H1 (cell line): ENCODE data around the gene RAPGEF6. TPM values are rescaled to one million over a fixed set of nuclear protein-coding genes. Genes with fewer than 3 reads are reported as not detected.
"Not testable (repeated sequence)": the region's sequence is repeated elsewhere in the genome, so short reads cannot be mapped to it uniquely, and the experiment has no call there.

Experiments
- CTCF ChIA-PET: fragments of 300-600 bp; sonication (Branson Sonifier 250); formaldehyde crosslinking; loops from one replicate; lab custom pipeline; 2021; ENCODE audit not compliant: partially characterized antibody; lab: Charles Lee
- POLR2A ChIA-PET: fragments of 300-600 bp; sonication (Branson Sonifier 250); formaldehyde crosslinking; loops from one replicate; lab custom pipeline; 2021; ENCODE audit warnings: inconsistent platforms; ENCODE audit not compliant: partially characterized antibody; lab: Charles Lee
- DNase-seq, 2 experiments: peaks; one replicate each; pipeline versions ENCODE4 v3.0.0 to v3.0.0-alpha.2; 2010 to 2022; ENCODE audit warnings: low spot score in 2 of 2, low read depth in 1 of 2, mixed read lengths in 1 of 2
- FAIRE-seq: peaks from 2 replicates; lab custom pipeline; 2011; peaks lifted over from hg19 to GRCh38; lab: Jason Lieb, UNC
- H2AFZ ChIP-seq: 2 replicates; pipeline ENCODE4 v1.8.1; 2012; ENCODE audit warnings: low read length, inconsistent platforms
- H2AK5ac ChIP-seq: 2 replicates; pipeline ENCODE4 v1.6.1; 2013; ENCODE audit warnings: low read depth, low read length
- H2BK120ac ChIP-seq: replicated peaks from 2 replicates; pipeline ENCODE3; 2013; ENCODE audit warnings: low read depth, low read length, inconsistent platforms
- H2BK12ac ChIP-seq: 2 replicates; pipeline ENCODE4 v1.6.1; 2013; ENCODE audit warnings: low read depth, low read length
- H2BK15ac ChIP-seq: 2 replicates; pipeline ENCODE4 v1.6.1; 2013; ENCODE audit warnings: low read length
- H2BK20ac ChIP-seq: 2 replicates; pipeline ENCODE4 v1.6.1; 2013; ENCODE audit warnings: low read length
- H2BK5ac ChIP-seq: 2 replicates; pipeline ENCODE4 v1.6.1; 2013; ENCODE audit warnings: low read depth, low read length
- H3K14ac ChIP-seq: 2 replicates; pipeline ENCODE4 v1.6.1; 2013; ENCODE audit warnings: inconsistent platforms; ENCODE audit not compliant: insufficient read length
- H3K18ac ChIP-seq: 2 replicates; pipeline ENCODE4 v1.6.1; 2013; ENCODE audit warnings: low read length; ENCODE audit errors: extremely low read depth
- H3K23ac ChIP-seq: 2 replicates; pipeline ENCODE4 v1.6.1; 2013; ENCODE audit warnings: inconsistent platforms; ENCODE audit not compliant: insufficient read length
- H3K23me2 ChIP-seq: 2 replicates; pipeline ENCODE4 v1.6.1; 2013; ENCODE audit warnings: low read depth, low read length
- H3K27ac ChIP-seq: 2 replicates; pipeline ENCODE4 v1.6.1; 2011; ENCODE audit warnings: low read depth, low read length, inconsistent platforms
- H3K27me3 ChIP-seq, 4 experiments: replicated peaks in 1 of 4; 1 replicate in 1 of 4; 2 replicates in 3 of 4; pipeline versions ENCODE4 v1.6.1 to v1.8.1; 2011 to 2013; ENCODE audit warnings: low read length in 3 of 4, mild to moderate bottlenecking in 3 of 4, inconsistent platforms in 2 of 4, mixed read lengths in 2 of 4, moderate library complexity in 1 of 4; ENCODE audit not compliant: control insufficient read depth in 3 of 4, insufficient read depth in 3 of 4; ENCODE audit errors: extremely low read depth in 1 of 4
- H3K36me3 ChIP-seq, 4 experiments: 2 replicates each; pipeline versions ENCODE4 v1.6.1 to v1.8.1; 2011 to 2013; ENCODE audit warnings: mild to moderate bottlenecking in 4 of 4, low read length in 3 of 4, moderate library complexity in 2 of 4, control low read depth in 1 of 4, inconsistent platforms in 1 of 4; ENCODE audit not compliant: insufficient read depth in 4 of 4, control insufficient read depth in 2 of 4
- H3K4ac ChIP-seq: replicated peaks from 2 replicates; pipeline ENCODE3; 2013; ENCODE audit warnings: low read length, low read depth, mixed read lengths, inconsistent platforms; ENCODE audit not compliant: insufficient read length
- H3K4me1 ChIP-seq, 4 experiments: replicated peaks in 1 of 4; 1 replicate in 1 of 4; 2 replicates in 3 of 4; pipeline versions ENCODE4 v1.6.1 to v1.8.1; 2011 to 2013; ENCODE audit warnings: low read length in 3 of 4, inconsistent platforms in 2 of 4, mixed read lengths in 1 of 4; ENCODE audit not compliant: insufficient read depth in 4 of 4, control insufficient read depth in 3 of 4
- H3K4me2 ChIP-seq, 2 experiments: 2 replicates each; pipeline versions ENCODE4 v1.6.1 to v1.8.1; 2011 to 2013; ENCODE audit warnings: low read depth in 2 of 2, low read length in 2 of 2, control low read depth in 1 of 2, inconsistent platforms in 1 of 2, mild to moderate bottlenecking in 1 of 2; ENCODE audit not compliant: insufficient read depth in 1 of 2
- H3K4me3 ChIP-seq, 4 experiments: fragments of 200-600, 300-600 bp in 1 of 4; sonication (generic), shearing (Covaris generic), sonication (Bioruptor Twin) in 1 of 4; 2 replicates each; pipeline versions ENCODE4 v1.5.1 to v1.8.1; 2011 to 2016; ENCODE audit warnings: low read length in 4 of 4, low read depth in 3 of 4, control low read depth in 2 of 4, inconsistent platforms in 2 of 4, mild to moderate bottlenecking in 2 of 4, mixed read lengths in 1 of 4, moderate library complexity in 1 of 4; ENCODE audit not compliant: insufficient read depth in 2 of 4; ENCODE audit errors: extremely low read depth in 1 of 4
- H3K56ac ChIP-seq: replicated peaks from 2 replicates; pipeline ENCODE3; 2013; ENCODE audit warnings: low read depth, mild to moderate bottlenecking, mixed read lengths, low read length, inconsistent platforms; ENCODE audit not compliant: insufficient read length
- H3K79me1 ChIP-seq: 2 replicates; pipeline ENCODE4 v1.6.1; 2013; ENCODE audit warnings: low read depth, low read length, control low read depth
- H3K79me2 ChIP-seq, 2 experiments: 2 replicates each; pipeline versions ENCODE4 v1.6.1 to v1.8.1; 2012 to 2013; ENCODE audit warnings: low read length in 2 of 2, mild to moderate bottlenecking in 2 of 2, inconsistent platforms in 1 of 2; ENCODE audit not compliant: insufficient read depth in 2 of 2, control insufficient read depth in 1 of 2
- H3K9ac ChIP-seq, 4 experiments: replicated peaks in 1 of 4; 1 replicate in 1 of 4; 2 replicates in 3 of 4; pipeline versions ENCODE4 v1.6.1 to v1.8.1; 2011 to 2013; ENCODE audit warnings: low read depth in 3 of 4, low read length in 3 of 4, control low read depth in 2 of 4, mild to moderate bottlenecking in 2 of 4, moderate library complexity in 2 of 4, inconsistent platforms in 1 of 4; ENCODE audit errors: extremely low read depth in 1 of 4
- H3K9me3 ChIP-seq, 2 experiments: 2 replicates each; pipeline versions ENCODE4 v1.6.1 to v1.8.1; 2012 to 2013; ENCODE audit warnings: mild to moderate bottlenecking in 2 of 2, moderate library complexity in 2 of 2, control low read depth in 1 of 2, inconsistent platforms in 1 of 2, low read depth in 1 of 2, low read length in 1 of 2, mixed read lengths in 1 of 2; ENCODE audit not compliant: insufficient read depth in 2 of 2
- H4K20me1 ChIP-seq, 2 experiments: replicated peaks in 1 of 2; 2 replicates each; pipeline versions ENCODE3 to v1.8.1; 2011 to 2013; ENCODE audit warnings: inconsistent platforms in 2 of 2, low read length in 2 of 2, mild to moderate bottlenecking in 1 of 2; ENCODE audit not compliant: insufficient read depth in 2 of 2, control insufficient read depth in 1 of 2
- H4K5ac ChIP-seq: 2 replicates; pipeline ENCODE4 v1.6.1; 2013; ENCODE audit warnings: low read length, low read depth, mixed read lengths, inconsistent platforms; ENCODE audit not compliant: insufficient read length
- H4K8ac ChIP-seq: 2 replicates; pipeline ENCODE4 v1.8.0; 2013; ENCODE audit warnings: mild to moderate bottlenecking, moderate library complexity, low read length, inconsistent platforms; ENCODE audit not compliant: insufficient read depth; ENCODE audit errors: extremely low read depth
- H4K91ac ChIP-seq: replicated peaks from 2 replicates; pipeline ENCODE3; 2013; ENCODE audit warnings: low read length, mixed read lengths, inconsistent platforms; ENCODE audit not compliant: insufficient read length
- CEBPB ChIP-seq: IDR thresholded peaks from 2 replicates; pipeline ENCODE4 v1.6.1; 2012; ENCODE audit warnings: low read depth, low read length
- WGBS, 2 experiments: shearing (Covaris generic) in 1 of 2; methylation state at CpG; one replicate each; pipeline versions ENCODE4 v1.1.6 to v1.1.7; 2013 to 2015; ENCODE audit warnings: low lambda C conversion rate in 2 of 2, mixed read lengths in 2 of 2, inconsistent platforms in 1 of 2, low coverage in 1 of 2, missing lambda C conversion rate in 1 of 2; ENCODE audit not compliant: insufficient replicate concordance in 2 of 2, insufficient coverage in 1 of 2, insufficient read length in 1 of 2; ENCODE audit errors: extremely low coverage in 1 of 2, missing lambda C conversion rate in 1 of 2; 5-methylcytosine and 5-hydroxymethylcytosine counted together
- polyA plus RNA-seq, 7 experiments: library from polyadenylated mRNA; depleted of rRNA in 3 of 7; stranded (reverse) in 5 of 7; unstranded in 2 of 7; fragments of >200 nt in 5 of 7; fragments of 200-250 nt in 2 of 7; gene quantifications; 1 replicate in 5 of 7; 2 replicates in 1 of 7; 4 replicates in 1 of 7; pipeline versions ENCODE4 v1.2.1 to v1.2.3, GENCODE V29; 2011 to 2013; ENCODE audit warnings: missing spikeins in 2 of 7, mixed read lengths in 2 of 7
- total RNA-seq: library from RNA; stranded (reverse); fragmentation: NEBNext Ultra II Directional; extraction: Animal tissue kit (Norgen Biotek cat#: 25700); gene quantifications from 2 replicates; pipeline ENCODE4 v1.2.1, GENCODE V29; 2021

RAPGEF6 gene
- total and polyA plus RNA-seq, 2 of the 8 experiments (the other 6 are each of a cell fraction or from before 2014, with no cell fraction given): 4.8 to 20.0 TPM

- H2AK5ac ChIP-seq, POLR2A ChIA-PET, H4K8ac ChIP-seq, H3K79me2 ChIP-seq, H2BK120ac ChIP-seq, H4K91ac ChIP-seq, H3K9ac ChIP-seq, H3K4me1 ChIP-seq, H3K79me1 ChIP-seq, DNase-seq, H3K4ac ChIP-seq, H3K18ac ChIP-seq, H3K14ac ChIP-seq, H4K20me1 ChIP-seq, H2BK15ac ChIP-seq, H3K27ac ChIP-seq, H3K23me2 ChIP-seq, H3K4me3 ChIP-seq, H2AFZ ChIP-seq, H2BK20ac ChIP-seq, H3K56ac ChIP-seq, H3K9me3 ChIP-seq, H2BK12ac ChIP-seq, CTCF ChIA-PET, H3K4me2 ChIP-seq: not testable (repeated sequence)
- 95% methylated on average over 7 of the region's 10 CpGs; no CpG with 5 or more reads in 1 of the 2 experiments for WGBS, 2 experiments
- 0 out of 2 replicates have a peak, but pooled peaks have one; percentile 26 for TF ChIP-seq CEBPB
- TF ChIP-seq, all 59 proteins: peak for 1; not testable (repeated sequence) for 58
- FAIRE-seq, H4K5ac ChIP-seq, H3K27me3 ChIP-seq, H3K23ac ChIP-seq, H2BK5ac ChIP-seq: not testable (repeated sequence)
- H3K36me3 ChIP-seq: peaks cover 0 to 18% (median 4%) of the 10 kb centered on the region in 4 experiments; a peak in 4 of 8 replicates
These were observed 43.2 kb upstream of the RAPGEF6 start for GRCh38 chr5:131678273-131678672.
